Measurements from ENCODE around the gene THEMIS2.

- no peak for TF ChIP-seq EZH2 (IDR thresholded peaks at IDR 0.05; ENCODE audit: low read depth, unreplicated experiment)
- TF ChIP-seq CTCF (conservative IDR thresholded peaks at IDR 0.05; ENCODE audit: low read depth in 2 of 2): no peak
- TF ChIP-seq REST (IDR thresholded peaks at IDR 0.05; ENCODE audit: unreplicated experiment): no peak
- TF ChIP-seq EZH2phosphoT487 (IDR thresholded peaks at IDR 0.05; ENCODE audit: unreplicated experiment): no peak
- TF ChIP-seq POLR2AphosphoS5 (IDR thresholded peaks at IDR 0.05; ENCODE audit: low read depth): no peak
Observed at GRCh38 chr1:27865821-27866220, 6.5 kb upstream of the THEMIS2 start.
